ENCODE measurements around the gene CXXC1.
"Not testable (repeated sequence)": the region's sequence is repeated elsewhere in the genome, so short reads cannot be mapped to it uniquely, and the experiment has no call there.

CXXC1 gene

DNA sequence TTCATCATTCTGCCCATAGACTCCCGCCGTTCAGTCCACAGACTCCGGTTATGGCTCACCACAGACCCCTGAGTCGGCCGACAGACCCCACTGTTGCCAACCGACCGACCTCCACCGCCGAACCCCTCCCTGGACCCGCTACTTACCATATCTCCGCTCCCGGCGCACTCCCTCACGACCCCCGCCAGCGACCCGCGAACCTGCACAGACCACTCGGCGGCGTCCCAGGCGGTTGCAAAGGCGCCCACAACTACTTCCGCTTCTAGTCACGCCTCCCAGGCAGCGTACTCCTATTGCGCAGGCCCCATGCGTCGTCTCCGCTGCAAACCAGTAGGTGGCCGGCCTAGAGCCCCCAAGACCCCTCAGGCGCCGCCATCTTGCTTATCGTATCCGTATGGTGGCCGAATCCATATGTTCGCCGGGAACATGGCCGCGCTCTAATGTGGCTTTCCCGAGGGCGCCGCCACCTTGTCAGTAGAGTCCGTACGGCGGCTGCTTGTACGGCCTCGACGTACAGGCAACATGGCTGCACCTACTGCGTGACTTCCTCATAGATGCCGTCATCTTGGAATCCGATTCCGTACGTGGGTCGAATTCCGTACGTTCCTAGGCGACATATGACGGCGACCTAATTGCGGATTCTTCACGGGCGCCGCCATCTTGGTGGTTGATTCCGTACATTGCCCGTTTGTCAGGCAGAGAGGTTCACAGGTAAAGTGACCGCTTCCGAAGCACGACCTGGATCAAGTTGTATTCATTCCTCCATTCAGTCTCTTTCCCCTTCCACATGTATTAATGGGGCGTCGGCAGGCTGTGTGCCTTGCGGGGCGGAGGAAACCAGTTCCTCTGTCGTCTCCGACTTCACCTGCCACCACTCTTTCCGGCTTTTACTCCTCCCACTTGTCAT, at the start of gene CXXC1:
CXXC1 (minus strand) TSS at position 252 of the 907 bp plus-strand sequence; CDS start at position 149, 103 bp downstream.
- peak; percentile 92 for DNase-seq (ENCODE audit: low spot score)

DNA sequence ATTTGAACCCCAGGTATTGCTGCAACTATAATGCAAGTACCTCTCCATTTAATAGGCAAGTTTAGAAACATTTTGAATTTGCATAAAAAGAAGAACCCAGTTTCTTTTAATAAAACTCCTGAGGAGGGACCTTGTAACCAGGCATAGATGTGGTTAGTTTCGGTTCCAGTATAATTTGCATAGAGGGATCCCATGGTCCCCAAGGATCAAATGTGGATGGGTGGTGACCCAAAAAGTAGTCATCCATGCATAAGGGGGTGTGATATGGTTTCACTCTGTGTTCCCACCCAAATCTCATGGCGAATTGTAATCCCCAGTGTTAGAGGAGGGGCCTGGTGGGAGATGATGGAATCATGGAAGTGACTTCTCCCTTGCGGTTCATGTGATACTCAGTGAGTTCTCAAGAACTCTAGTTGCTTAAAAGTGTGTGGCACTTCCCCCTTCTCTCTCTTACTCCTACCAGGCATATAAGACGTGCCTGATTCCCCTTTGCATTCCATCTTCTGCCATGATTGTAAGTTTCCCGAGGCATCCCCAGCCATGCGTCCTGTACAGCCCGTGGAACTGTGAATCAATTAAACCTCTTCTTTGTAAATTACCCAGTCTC, 47.2 kb upstream of the CXXC1 start:
- DNase-seq (ENCODE audit: low spot score) = no peak

DNA sequence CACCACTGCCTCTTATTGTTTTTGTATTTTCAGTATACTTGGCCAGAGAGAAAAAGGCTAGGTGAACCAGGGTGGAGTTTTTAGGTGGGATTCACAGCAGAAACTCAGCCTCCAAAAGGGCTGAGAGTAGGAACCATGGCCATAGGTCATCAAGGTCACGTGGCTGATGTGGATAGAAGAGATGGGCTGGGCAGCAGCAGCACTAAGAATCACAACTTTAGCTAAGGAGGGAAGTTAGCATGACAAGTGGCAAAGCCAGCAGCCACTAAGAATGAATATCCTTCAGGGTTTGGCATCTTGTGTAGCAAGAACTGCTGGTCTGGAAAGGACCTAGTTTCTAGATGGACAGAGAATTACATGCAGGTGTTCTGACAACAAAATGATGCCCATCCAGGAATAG, 44.2 kb upstream of the CXXC1 start:
- DNase-seq (ENCODE audit: low spot score) = no peak

DNA sequence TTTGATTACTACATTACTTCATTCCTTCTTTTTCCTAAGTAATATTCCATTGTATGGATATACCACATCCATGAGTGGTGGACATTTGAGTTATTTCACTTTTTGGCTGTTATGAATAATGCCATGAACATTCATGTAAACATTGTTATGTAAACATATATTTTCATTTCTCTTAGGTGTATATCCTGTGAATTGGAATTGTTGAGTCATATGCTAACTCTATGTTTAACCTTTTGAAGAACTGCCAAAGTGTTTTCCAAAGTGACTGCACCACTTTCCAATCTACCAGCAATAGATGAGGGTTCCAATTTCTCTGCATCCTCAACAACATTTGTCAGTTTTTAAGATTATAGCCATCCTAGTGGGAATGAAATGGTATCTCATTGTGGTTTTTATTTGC, 42.7 kb upstream of the CXXC1 start:
- no peak for DNase-seq (ENCODE audit: low spot score)

DNA sequence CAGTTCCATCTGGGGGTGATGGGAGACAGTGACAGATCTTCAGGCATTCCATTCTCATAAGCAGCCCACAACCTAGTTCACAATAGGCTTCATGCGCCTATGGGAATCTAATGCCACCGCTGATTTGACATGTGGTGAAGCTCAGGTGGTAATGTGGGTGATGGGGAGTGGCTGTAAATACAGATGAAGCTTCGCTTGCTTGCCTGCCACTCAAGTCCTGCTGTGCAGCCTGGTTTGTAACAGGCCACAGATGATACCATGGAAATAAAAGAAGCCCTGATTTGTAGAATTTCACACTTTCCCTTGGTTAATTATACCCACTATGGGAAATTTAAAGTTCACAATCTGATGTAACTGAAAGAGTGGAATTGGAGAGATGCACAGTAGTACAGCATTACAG, 40.5 kb upstream of the CXXC1 start:
- DNase-seq (ENCODE audit: low spot score) = no peak

DNA sequence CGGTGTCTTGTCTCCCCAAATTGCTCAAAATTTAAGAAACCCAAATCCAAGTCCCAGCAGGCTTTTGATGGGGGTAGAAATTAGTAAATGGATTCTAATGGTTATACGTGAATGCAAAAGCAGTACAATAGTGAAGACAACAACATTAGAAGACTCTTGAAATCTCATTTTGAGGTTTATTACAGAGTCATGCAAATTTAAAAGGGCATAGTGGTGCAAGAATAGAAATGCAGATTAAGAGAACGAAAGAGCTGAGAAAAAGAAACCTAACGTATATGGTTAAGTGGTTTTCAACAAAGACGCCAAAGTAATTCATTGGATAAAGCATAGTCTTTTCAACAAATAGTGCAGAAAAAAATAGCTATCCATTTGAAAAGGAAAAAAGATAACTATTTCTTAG, 33.2 kb upstream of the CXXC1 start:
- no peak for DNase-seq (ENCODE audit: low spot score)

DNA sequence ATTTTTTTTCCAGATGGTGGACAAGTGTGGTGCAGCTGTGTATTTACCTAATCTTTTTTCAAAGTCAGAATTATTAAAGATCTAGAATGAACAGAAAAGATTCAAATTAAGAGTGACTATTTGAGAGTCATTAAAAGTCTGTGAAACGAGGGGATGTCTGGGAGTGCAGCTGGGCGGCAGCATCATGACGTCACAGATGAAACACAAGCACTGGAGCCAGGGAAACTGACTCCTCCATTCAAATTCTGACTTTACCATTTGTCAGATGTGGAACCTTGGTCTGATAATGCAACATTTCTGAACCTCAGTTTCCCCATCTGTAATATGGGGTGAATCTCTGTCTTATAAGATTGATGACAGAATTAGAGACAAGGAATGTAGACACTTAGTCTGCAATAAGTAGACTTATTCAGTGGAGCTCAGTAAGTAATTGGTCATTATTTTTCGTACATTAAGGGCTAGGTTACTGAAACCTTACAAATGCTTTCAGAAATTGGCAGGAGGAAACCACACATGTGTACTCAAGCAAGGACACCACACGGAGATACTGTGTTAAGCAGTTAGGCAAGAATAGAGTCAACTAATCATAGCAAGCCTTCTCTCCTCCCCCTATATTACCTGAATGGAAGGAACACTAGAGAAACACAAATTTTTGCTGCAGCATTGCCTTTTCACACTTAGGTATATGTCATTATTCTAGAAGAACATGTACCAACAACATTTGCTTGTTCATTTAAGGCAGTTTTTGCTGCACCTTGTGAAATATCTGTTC, 27.8 kb upstream of the CXXC1 start:
- no peak for DNase-seq (ENCODE audit: low spot score)

DNA sequence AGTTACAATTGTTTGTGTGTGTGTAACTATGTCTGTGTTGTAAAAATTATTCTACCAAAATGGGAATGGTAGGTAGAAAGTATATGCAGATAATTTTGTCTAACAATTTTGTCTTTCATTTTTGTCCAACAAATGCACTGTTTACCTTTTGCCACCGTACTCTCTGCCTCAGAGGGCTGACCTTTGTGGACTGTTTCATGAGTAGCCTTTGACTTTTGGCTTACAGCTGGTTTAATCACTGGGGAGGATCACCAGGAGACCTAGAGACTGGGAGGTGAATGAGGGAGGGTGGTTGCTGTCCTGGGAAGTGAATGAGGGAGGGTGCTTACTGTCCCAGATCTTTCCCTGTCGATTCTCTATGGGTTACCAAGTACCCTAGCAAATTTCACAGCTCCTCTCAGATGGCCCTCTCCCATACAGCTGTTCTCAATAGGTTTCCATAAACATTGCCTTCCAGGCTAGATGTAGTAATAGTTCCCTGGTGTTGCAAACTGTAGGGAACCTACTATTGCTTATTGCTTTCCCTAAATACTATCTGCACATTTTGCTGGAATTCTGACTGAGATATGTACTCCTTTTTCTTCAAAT, 26.5 kb upstream of the CXXC1 start:
- DNase-seq (ENCODE audit: low spot score) = no peak

DNA sequence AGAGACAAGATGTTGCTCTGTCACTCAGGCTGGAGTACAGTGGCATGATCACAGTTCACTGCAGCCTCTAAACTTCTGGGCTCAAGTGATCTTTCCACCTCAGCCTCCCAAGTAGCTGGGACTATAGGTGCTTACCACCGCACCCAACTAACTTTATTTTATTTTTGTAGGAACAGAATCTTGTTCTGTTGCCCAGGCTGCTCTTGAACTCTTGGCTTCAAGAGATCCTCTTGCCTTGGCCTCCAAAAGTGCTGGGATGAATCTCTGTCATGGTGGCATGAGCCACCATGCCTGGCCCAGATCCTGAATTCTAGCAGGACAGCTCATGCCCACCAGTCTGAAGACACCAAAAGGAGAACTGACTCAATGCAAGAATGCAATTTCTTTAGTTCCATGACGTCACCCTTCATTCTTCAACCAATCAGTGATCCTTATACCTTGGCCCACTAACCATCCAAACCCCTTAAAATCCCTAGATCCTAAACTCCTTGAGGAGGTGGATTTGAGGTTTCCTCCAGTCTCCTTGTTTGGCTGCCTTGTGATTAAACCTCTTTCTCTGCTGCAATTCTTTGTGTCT, 25.6 kb upstream of the CXXC1 start:
- no peak for DNase-seq (ENCODE audit: low spot score)

DNA sequence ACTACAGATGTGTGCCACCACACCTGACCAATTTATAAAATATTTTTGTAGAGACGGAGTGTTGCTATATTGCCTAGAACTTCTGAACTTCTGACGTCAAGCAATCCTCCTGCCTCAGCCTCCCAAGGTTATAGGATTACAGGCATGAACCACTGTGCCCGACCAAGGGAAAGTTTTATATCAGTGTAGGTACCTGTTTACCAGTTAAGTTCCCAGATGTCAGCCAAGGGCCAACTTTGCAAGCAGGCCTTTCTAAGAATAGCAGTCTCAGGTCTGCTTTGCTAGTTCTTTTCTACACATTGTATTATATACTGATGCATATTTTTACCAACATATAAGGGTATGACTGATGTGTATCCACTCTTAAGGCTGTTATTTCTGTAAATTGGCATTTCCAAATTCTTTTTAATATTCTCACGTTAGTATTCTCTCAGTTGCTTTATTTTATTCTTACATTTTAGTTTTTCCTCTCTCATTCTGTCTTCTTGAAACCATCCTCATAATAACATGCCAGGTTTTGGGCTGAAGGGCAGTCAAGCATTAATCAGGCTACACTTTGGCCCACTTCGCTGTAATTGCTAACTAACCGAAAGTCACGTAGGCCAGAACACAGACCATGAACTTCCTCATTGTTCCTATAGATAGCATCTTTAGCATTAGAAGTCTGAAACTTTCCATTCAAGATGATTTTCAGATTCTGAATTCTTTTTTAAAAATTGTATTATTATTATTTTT, 25.0 kb upstream of the CXXC1 start:
- DNase-seq (ENCODE audit: low spot score) = no peak

DNA sequence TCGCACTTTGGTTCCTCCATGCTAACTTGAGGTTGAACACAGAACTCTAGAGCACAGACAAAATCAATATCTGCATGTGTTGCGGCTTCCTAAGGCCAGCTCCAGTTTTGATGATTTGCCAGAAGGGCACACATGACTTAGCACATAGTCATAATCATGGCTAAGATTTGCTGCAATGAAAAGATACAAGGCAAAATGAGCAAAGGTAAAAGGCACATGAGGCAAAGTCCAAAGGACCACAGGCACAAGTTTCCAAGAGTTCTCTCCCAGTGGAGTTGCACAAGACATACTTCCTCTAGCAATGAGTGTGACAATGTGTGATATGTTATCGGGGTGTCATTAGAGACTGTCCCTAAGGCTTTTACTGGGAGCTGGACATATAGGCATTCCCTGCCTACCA, 24.2 kb upstream of the CXXC1 start:
- no peak for DNase-seq (ENCODE audit: low spot score)

DNA sequence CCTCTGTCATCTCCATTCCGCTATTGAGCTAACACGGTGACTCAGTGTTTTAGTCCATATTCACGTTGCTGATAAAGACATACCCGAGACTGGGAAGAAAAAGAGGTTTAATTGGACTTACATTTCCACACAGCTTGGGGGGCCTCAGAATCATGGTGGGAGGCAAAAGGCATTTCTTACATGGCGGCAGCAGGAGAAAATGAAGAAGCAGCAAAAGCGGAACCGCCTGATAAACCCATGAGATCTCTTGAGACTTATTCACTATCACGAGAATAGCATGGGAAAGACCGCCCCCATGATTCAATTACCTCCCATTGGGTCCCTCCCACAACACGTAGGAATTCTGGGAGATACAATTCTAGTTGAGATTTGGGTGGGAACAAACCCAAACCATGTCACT, 22.6 kb upstream of the CXXC1 start:
- no peak for DNase-seq (ENCODE audit: low spot score)

DNA sequence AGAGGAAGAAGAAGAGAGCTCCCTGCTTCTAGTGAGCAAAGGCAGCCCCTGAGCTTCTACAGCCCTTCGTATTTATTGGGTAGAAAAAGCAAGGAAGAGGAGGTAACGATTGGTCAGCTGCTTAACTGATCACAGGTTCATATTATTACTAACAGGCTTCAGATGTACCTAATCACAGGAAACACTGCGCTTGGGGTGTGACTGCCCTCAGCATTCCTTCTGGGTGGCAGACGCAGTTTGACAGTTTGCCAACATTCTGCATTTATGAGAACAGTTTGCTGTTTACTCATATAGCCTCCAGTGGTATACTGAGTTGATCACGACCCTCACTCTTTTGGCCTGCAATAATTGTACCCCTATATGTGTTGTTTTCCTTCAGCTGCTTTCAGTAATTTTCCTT, 21.4 kb upstream of the CXXC1 start:
- not testable (repeated sequence) for DNase-seq (ENCODE audit: low spot score)

DNA sequence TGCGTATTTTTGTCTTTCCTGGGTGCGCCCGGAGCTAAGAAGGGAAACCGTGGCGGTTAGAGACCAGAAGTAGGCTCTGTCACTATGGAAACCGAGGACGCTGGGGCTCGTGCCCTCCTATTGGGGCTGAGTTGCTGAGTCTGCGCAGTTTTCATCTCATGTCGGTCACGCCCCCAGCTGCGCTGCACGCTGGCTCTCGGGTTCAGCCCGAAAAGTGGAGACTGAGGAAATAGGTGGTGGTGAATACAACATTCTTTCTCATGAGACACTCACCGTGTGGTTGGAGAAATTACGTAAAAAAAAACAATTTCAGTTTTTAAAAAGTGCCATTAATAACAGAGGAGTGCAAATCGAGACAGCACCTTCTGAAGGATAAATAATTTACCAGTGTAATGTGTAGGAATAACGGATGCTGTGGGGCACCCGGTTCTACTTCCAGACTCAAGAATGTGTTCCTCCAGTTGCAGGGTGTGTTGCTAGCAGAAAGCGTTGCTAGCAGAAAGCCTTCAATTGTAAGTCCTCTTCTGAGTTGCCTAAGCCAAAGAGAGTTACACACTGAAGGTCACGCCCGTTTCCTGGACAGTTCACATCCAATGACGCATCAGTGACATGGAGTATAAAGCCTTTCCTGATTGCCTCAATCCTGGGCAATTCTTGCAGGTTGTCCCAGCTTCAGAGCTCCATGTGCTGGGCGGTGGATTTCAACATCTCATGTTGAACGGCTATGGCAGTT, 20.4 kb upstream of the CXXC1 start:
- peak; percentile 94 for DNase-seq (ENCODE audit: low spot score)

DNA sequence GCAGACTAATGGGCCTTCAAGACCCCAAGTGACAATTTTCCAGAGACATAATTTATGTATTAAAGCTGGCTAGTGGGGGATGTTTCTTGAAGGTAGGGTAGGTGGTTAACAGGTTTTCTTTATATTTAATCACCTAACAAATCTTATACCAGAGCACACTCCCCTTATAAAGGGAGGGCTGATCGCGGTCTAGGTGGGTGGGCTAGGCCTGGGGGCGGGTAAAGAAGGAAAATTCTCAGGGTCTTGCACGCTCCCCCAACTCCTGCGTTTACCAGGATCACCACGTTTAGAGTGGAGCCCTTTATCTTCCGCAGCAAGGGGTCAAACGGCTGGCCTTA, 19.9 kb upstream of the CXXC1 start:
- no peak for DNase-seq (ENCODE audit: low spot score)

DNA sequence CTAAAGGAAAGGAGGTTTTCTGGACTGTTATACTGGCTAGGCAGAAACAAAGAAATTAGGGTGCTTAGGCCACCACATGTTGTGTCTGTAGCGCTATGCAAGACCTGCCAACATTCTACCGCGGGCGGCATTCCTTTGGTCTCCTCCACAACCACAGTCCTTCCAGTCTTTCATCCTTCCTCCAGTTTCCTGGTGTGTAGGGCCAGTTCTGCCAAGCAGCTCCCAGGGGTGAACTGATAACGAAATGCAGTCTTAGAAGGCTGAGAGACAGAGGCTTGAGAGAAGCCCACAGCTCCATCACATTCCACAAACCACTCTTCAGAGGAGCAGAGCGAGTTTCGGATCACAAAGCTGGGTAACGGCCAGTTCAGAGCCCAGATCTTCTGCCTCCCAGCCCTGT, 19.5 kb upstream of the CXXC1 start:
- no peak for DNase-seq (ENCODE audit: low spot score)

DNA sequence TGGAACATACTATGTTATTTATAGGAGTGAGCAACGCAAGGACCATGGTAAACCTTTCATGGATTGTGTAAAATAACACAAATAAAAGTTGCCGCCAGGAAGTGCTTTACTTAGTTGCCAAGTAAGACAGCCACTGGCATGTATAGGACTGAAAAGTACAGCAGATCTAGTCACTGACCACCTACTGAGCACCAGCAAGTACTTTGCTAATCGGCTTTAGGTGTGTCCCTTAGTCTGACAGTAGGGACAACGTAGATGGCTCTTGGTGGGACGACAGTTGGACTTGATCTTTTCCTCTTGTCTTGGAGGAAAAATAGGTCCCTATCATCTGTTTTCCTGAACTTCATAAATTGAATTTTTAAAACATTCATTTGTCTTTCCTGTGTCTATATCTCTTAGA, 13.6 kb upstream of the CXXC1 start:
- no peak for DNase-seq (ENCODE audit: low spot score)

DNA sequence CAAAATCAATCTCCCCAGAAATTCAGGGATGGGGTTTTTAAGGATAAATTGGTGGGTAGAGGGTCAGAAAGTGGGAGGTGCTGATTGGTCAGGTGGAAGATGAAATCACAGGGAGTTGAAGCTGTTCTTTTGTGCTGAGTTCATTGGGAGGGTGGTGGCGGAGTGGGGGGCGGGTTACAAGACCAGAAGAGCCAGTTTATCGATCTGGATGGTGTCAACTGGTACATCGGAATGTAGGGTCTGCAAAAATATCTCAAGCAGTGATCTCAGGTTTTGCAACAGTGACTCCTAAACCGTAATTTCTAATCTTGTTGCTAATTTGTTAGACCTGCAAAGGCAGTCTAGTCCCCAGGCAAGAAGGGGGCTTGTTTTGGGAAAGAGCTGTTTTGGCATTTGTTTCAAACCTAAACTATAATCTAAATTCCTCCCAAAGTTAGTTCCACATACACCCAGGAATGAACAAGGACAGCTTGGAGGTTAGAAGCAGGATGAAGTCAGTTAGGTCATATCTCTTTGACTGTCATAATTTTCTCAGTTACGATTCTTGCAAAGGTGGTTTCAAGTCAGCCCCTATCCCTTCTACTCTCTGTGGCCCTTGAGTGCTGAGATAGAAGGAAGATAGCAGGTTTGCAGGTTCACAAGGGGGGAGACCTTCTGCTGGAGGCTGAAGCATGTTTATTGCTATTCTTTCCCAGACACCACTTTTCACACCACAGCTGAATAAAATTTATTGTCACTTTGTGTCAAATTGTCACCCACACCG, 12.3 kb upstream of the CXXC1 start:
- DNase-seq (ENCODE audit: low spot score) = no peak

DNA sequence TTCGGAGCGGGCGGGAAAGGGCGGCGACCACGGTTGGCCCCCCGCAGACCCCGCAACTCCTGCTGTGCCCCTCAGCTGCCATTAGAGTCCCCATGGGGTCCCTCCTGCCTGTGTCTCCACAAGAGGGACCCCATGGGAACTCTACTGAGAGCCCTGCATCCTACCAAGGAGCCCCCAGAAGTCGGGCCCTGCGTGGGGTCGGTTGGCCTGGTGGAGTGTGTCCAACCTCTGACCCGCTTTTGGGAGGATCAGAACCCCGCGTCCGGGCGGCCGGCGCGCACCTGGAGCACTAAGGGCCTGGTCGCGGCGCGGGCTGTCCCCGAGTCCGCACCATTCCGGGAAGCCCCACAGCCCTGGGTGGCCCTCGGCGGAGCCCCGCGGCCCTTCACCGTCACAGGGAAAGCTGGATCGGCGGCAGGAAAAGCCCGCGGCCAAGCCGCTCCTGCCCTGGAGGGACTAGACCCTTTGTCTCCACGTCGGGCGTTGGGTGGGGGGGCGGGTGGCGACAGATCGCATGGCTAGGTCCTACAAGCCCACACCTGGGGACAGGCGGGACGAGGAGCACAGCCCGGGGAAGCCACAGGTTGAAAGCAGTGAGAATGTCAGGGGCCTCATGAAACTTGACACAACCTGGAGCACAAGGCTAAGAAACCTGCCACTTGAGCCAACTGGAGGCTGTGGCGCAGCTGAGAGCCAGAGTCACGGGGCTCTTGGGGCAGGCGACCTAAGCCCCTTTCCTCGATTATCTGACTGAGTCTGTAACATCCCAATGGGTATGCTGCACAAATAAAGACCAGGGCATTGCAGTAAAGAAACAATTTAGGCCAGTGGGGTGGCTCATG, 11.2 kb upstream of the CXXC1 start:
- no peak for DNase-seq (ENCODE audit: low spot score)

All from COLO829 (cell line).